Measurements from ENCODE around the gene GRAMD1C. TPM values are rescaled to one million over a fixed set of nuclear protein-coding genes. Genes with fewer than 3 reads are reported as not detected.
"Not testable (repeated sequence)": the region's sequence is repeated elsewhere in the genome, so short reads cannot be mapped to it uniquely, and the experiment has no call there.

GRAMD1C gene
- polyA plus RNA-seq, 3 donors = 19.0 to 25.2 (median 23.5) TPM

GRCh38 chr3:113847664-113848461 lies 9.3 kb downstream of the GRAMD1C start:
- DNase-seq = no peak

GRCh38 chr3:113849071-113849470 lies 10.5 kb downstream of the GRAMD1C start:
- not testable (repeated sequence) for DNase-seq

- not testable (repeated sequence) for DNase-seq
Observed at GRCh38 chr3:113849841-113850240, 11.3 kb downstream of the GRAMD1C start.

DNA sequence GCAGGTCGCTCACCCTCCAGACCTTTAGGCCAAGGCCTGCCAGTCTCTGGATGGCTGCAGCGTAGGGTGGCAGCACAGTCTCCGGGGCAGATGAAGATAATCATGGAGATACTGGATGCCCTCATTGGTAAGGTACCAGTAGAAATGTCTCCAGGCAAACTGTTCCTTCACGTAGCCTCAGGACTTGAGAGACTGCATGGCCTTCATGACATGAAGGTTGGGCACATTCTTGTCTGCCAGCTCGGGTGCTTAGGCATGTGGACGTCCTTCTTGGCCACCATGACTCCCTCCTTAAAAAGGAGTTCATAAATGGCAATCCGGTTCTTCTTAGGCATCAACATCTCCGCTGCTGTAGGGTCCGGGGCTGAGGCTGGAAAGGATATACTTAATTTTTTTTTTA lies 11.8 kb downstream of the GRAMD1C start:
- not testable (repeated sequence) for DNase-seq

DNA sequence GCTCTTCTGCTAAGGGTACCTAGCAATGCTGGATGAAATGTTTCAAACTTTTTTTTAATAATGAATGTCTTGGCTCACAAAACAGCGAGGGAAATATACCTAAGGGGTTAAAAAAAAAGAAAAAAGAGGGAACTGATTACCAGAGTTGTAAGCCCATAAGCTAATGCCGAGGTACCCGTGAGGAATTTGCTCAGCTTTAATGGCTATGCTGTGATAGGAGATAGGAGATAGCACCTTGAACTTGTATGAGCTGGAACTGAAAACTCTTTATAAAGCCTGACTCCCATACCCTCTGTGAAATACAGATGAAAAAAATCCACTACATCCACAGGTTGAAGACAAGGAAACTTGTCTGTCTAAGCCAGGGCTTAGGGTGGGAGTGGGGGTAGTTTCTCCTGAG lies 13.9 kb downstream of the GRAMD1C start:
- DNase-seq = no peak

GRCh38 chr3:113867506-113867905 lies 28.9 kb downstream of the GRAMD1C start:
- no peak for DNase-seq

DNA sequence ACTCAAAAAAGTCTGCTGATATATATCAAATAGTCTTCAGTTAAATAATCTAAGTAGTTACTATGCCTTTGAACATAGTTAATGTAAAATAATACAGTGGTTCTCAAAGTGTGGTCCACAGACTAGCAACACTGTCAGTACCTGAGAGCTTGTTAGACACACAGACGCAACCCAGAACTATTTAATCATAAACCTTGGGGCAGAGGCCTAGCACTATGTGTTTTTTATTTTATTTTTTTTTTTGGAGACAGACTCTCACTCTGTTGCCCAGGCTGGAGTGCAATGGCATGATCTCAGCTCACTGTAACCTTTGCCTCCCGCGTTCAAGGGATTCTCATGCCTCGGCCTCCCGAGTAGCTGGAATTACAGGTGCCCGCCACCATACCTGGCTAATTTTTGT lies 34.7 kb downstream of the GRAMD1C start:
- no peak for DNase-seq

- DNase-seq = peak; percentile 10
Observed at GRCh38 chr3:113873814-113874526, 35.4 kb downstream of the GRAMD1C start.

- no peak for DNase-seq
Observed at GRCh38 chr3:113878403-113878802, 39.8 kb downstream of the GRAMD1C start.

GRCh38 chr3:113885050-113885449 lies 46.5 kb downstream of the GRAMD1C start:
- DNase-seq = no peak

DNA sequence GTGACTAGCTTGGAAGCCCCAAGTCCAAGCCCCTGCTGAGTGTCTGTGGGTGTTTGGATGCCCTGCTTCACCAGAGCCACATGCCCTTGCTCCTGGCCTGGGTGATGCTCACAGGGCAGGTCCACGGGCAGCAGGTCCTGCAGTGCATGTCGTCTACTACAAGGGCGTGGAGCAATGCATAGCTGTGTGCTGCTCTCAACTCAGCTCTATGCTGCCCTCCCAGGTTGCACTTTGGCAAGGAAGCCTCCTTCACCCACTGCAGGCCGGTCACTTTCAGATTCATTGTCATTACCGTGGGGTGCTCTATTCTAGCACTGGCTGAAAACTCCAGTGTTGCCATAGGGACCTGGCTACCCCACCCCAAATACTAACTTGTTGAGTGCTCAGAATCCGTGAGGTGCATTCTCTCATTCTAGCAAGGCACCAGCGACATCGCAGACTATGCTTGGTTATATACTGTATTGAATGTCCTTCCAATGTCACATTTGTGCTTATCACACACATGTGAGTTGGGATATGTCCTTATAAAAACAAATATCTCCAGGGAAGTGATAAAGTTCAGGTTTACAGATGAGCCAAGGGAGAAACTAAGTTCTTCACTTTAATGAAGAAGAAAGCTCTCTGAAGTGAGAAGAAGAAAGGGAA lies 51.8 kb downstream of the GRAMD1C start:
- no peak for DNase-seq

- DNase-seq = no peak
Observed at GRCh38 chr3:113894927-113895326, 56.3 kb downstream of the GRAMD1C start.

DNA sequence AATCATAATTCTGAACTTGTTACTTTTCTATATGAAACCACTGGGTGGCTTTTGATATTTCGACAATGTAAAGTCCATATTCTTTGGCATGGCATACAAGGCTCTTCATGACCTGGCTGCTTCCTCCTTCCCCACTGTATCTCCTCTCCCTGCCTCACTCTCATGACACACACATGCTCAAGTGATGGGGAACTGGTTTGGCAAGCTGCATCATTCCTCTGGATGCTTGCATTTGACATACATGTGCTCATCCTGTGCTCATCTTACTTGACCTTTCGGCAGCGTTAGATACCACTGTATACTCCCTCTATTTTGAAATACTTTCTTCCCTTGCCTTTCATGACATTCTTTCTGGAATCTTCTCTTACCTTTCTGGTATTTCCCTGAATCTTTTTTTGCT lies 57.4 kb downstream of the GRAMD1C start:
- DNase-seq = no peak

DNA sequence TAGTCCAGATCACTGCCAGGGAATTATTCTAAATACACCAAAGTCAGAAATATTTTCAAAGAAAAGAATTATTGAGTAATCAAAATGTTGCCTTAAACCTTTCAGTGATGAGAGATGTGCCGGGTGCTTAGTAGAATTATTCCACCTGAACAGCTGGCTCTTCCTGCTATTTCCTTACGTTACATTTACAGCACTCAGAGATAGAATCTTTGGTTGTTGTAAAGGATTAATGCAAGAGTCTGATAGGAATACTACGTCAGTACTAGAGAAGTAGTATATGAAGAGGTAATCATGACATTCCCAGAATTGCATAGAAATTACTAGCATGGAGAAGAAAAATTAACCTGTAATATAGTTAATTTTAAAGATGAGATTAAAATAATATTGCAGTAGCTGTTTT lies 58.3 kb downstream of the GRAMD1C start:
- DNase-seq = no peak

- DNase-seq = peak; percentile 3
Observed at GRCh38 chr3:113897373-113897777, 58.8 kb downstream of the GRAMD1C start.

DNA sequence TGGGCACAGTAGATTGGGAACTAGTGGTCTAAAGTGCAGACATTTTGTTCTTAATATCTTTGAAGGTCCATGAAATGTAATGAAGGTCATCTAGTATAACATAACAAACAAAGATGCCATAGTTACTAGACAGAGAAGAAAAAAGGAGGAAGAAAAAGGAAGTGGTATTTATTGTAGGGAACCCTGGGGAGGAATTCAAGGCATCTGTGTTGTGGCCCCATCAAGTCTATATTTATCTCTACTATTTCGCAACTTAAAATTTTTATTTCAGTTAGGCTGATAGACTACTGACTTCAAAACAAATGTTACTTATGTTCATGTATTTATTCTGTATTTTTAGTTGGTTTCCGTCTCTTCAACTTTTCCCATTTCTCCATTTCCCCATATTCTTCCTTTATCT lies 60.3 kb downstream of the GRAMD1C start:
- DNase-seq = no peak

- no peak for DNase-seq
Observed at GRCh38 chr3:113906568-113907140, 68.1 kb downstream of the GRAMD1C start.

DNA sequence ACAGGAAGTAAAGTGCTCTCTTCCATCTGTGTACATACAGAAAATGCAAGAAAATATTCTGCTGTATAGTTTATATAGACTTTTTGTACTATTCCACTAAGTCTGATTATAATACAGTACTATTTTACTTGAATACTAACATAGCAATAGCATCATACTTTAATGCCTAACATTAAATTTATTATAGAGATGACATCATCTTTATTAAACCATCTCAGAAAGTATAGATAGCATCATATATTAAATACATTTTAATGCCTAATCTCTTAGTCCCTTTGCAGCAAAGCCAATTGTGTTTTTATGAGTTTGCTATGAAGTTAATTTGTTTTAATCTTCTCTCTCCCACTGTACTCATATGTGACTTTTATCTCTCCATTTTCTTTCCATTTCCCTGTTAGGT lies 69.5 kb downstream of the GRAMD1C start:
- no peak for DNase-seq

- no peak for DNase-seq
Observed at GRCh38 chr3:113910966-113911365, 72.4 kb downstream of the GRAMD1C start.

GRCh38 chr3:113912552-113913236 lies 74.1 kb downstream of the GRAMD1C start:
- DNase-seq = peak; percentile 39

DNA sequence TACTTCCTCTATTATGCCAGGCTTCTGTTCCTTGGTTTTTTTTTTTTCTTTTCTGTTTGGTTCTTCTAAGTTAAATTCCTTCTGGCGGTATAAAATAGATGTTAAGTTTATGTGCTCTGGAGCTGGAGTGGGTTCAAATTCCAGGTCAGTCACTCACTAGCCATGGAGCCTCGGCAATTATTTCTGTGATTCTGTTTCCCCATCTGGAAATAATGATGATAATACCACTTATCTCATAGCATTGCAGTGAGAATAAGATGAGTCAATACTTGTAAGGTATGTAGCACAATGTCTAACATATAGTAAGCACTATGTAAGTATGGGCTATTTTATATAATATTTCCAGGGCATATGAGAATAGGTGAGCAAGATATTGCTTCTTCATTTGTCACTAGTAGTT lies 76.1 kb downstream of the GRAMD1C start:
- no peak for DNase-seq

- DNase-seq = no peak
Observed at GRCh38 chr3:113927556-113927955, 89.0 kb downstream of the GRAMD1C start.

Measured in renal pelvis (tissue), 4 donors.